Endothelial cell of umbilical vein (primary cell): Measurements from ENCODE around the gene CYP1A1. TPM values are rescaled to one million over a fixed set of nuclear protein-coding genes. Genes with fewer than 3 reads are reported as not detected.

Experiments
- BruUV-seq: library from RNA; stranded (reverse); fragments of 400-500 nt; replicated peaks from 2 replicates; lab custom pipeline; 2021; lab: Mats Ljungman, UMichigan
- CTCF ChIA-PET: fragments of 300-600, 350-600 bp; sonication (Branson Sonifier 250); formaldehyde crosslinking; loops from one replicate; lab custom pipeline; 2021; ENCODE audit warnings: antibody characterized with exemption, inconsistent platforms; lab: Charles Lee
- POLR2A ChIA-PET: fragments of 300-600, 350-600 bp; sonication (Branson Sonifier 250); formaldehyde crosslinking; loops from one replicate; lab custom pipeline; 2021; ENCODE audit warnings: antibody characterized with exemption, inconsistent platforms; lab: Charles Lee
- DNase-seq: peaks from one replicate; pipeline ENCODE4 v3.0.0-alpha.2; 2011; ENCODE audit warnings: low read depth, low spot score
- FAIRE-seq: peaks from 2 replicates; lab custom pipeline; 2011; peaks lifted over from hg19 to GRCh38; lab: Jason Lieb, UNC
- H2AFZ ChIP-seq: 2 replicates; pipeline ENCODE4 v1.6.0; 2012; ENCODE audit warnings: low read depth, low read length, control low read depth, inconsistent platforms
- H3K27ac ChIP-seq: 2 replicates; pipeline ENCODE4 v1.5.1; 2011; ENCODE audit warnings: low read depth, mild to moderate bottlenecking, control low read depth, low read length, moderate library complexity; ENCODE audit not compliant: insufficient read depth
- H3K27me3 ChIP-seq, 2 experiments: 2 replicates each; pipeline versions ENCODE4 v1.6.0 to v1.6.1; 2011; ENCODE audit warnings: low read length in 2 of 2, mixed read lengths in 1 of 2; ENCODE audit not compliant: control insufficient read depth in 2 of 2, insufficient read depth in 2 of 2
- H3K36me3 ChIP-seq, 2 experiments: 2 replicates in 1 of 2; 3 replicates in 1 of 2; pipeline ENCODE4 v1.5.1; 2011; ENCODE audit warnings: low read length in 2 of 2, mild to moderate bottlenecking in 1 of 2, moderate library complexity in 1 of 2; ENCODE audit not compliant: control insufficient read depth in 2 of 2, insufficient read depth in 2 of 2; ENCODE audit errors: extremely low read depth in 1 of 2
- H3K4me1 ChIP-seq: 3 replicates; pipeline ENCODE4 v1.5.1; 2011; ENCODE audit warnings: mild to moderate bottlenecking, low read length; ENCODE audit not compliant: control insufficient read depth, insufficient read depth; ENCODE audit errors: extremely low read depth
- H3K4me2 ChIP-seq: 2 replicates; pipeline ENCODE4 v1.6.1; 2011; ENCODE audit warnings: low read length, control low read depth, mixed read lengths; ENCODE audit not compliant: insufficient read depth
- H3K4me3 ChIP-seq, 3 experiments: fragments of 200-600 bp in 1 of 3; sonication (generic), shearing (Covaris generic) in 1 of 3; replicated peaks in 1 of 3; 2 replicates each; pipeline ENCODE4 v1.5.1; 2011 to 2016; ENCODE audit warnings: control low read depth in 3 of 3, low read length in 3 of 3, mild to moderate bottlenecking in 2 of 3, inconsistent platforms in 1 of 3, low read depth in 1 of 3, moderate library complexity in 1 of 3; ENCODE audit not compliant: insufficient read depth in 1 of 3
- H3K79me2 ChIP-seq: 2 replicates; pipeline ENCODE4 v1.6.0; 2012; ENCODE audit warnings: low read length, inconsistent platforms; ENCODE audit not compliant: control insufficient read depth, insufficient read depth
- H3K9ac ChIP-seq: replicated peaks from 2 replicates; pipeline ENCODE3; 2011; ENCODE audit warnings: low read length, control low read depth; ENCODE audit not compliant: insufficient read depth; ENCODE audit errors: extremely low read depth
- H3K9me1 ChIP-seq: replicated peaks from 3 replicates; pipeline ENCODE4 v1.6.0; 2011; ENCODE audit warnings: mild to moderate bottlenecking, low read length; ENCODE audit not compliant: control insufficient read depth, insufficient read depth; ENCODE audit errors: extremely low read depth
- H3K9me3 ChIP-seq: replicated peaks from 2 replicates; pipeline ENCODE4 v1.5.1; 2012; ENCODE audit warnings: low read length, inconsistent platforms; ENCODE audit not compliant: control insufficient read depth, insufficient read depth
- H4K20me1 ChIP-seq: replicated peaks from 2 replicates; pipeline ENCODE3; 2011; ENCODE audit warnings: mild to moderate bottlenecking, low read length; ENCODE audit not compliant: control insufficient read depth, insufficient read depth; ENCODE audit errors: extremely low read depth
- CTCF ChIP-seq, 2 donors: IDR thresholded peaks; 1 replicate in 1 of 2; 2 replicates in 1 of 2; pipeline ENCODE4 v1.5.1; 2011; ENCODE audit warnings: low read length in 2 of 2, mild to moderate bottlenecking in 2 of 2, moderate library complexity in 2 of 2, control low read depth in 1 of 2, inconsistent platforms in 1 of 2, low read depth in 1 of 2; ENCODE audit not compliant: insufficient read depth in 1 of 2; ENCODE audit errors: extremely low read depth in 1 of 2
- EZH2 ChIP-seq: IDR thresholded peaks from 2 replicates; pipeline ENCODE4 v1.6.1; 2012; ENCODE audit warnings: borderline replicate concordance, low read depth, mild to moderate bottlenecking, moderate library complexity, low read length, inconsistent platforms; ENCODE audit not compliant: severe bottlenecking
- FOS ChIP-seq: IDR thresholded peaks from 2 replicates; pipeline ENCODE4 v1.6.1; 2011; ENCODE audit warnings: mild to moderate bottlenecking, low read length, moderate library complexity, borderline replicate concordance; ENCODE audit not compliant: insufficient read depth
- GATA2 ChIP-seq: IDR thresholded peaks from 2 replicates; pipeline ENCODE4 v1.7.0; 2011; ENCODE audit warnings: low read depth, mild to moderate bottlenecking, moderate library complexity, mixed read lengths, low read length; ENCODE audit not compliant: insufficient read length, insufficient read depth
- JUN ChIP-seq: IDR thresholded peaks from 2 replicates; pipeline ENCODE4 v1.6.1; 2011; ENCODE audit warnings: borderline replicate concordance, low read depth; ENCODE audit not compliant: insufficient read length, insufficient read depth
- MYC ChIP-seq: IDR thresholded peaks from one replicate; pipeline ENCODE4 v1.6.1; 2011; ENCODE audit warnings: mild to moderate bottlenecking, low read depth, low read length
- POLR2A ChIP-seq: IDR thresholded peaks from 2 replicates; pipeline ENCODE4 v1.6.1; 2012; ENCODE audit warnings: low read depth, mild to moderate bottlenecking, control low read depth, low read length
- POLR2AphosphoS5 ChIP-seq: IDR thresholded peaks from 2 replicates; pipeline ENCODE4 v1.6.1; 2012; ENCODE audit warnings: low read depth, mild to moderate bottlenecking, control low read depth, low read length, moderate library complexity; ENCODE audit not compliant: insufficient read depth
- dilution Hi-C: fragments of 300-500 bp; cut with MboI; formaldehyde crosslinking; loops from one replicate; pipeline ENCODE4 v1.15.0; 2019; ENCODE audit warnings: low sequenced_read_pairs; ENCODE audit not compliant: extremely low pct_ligation_motif_present
- intact Hi-C: fragments of 100-400 bp; cut with micrococcal nuclease; formaldehyde crosslinking; loops from one replicate; pipeline ENCODE4 v1.10.0; 2022
- polyA plus RNA-seq, 4 experiments: library from polyadenylated mRNA; depleted of rRNA in 3 of 4; stranded (reverse) in 3 of 4; unstranded in 1 of 4; fragments of >200 nt; gene quantifications; 2 replicates each; pipeline versions ENCODE4 v1.2.1 to v1.2.3, GENCODE V29; 2011 to 2012; ENCODE audit warnings: missing spikeins in 1 of 4
- total RNA-seq: library from RNA; stranded (reverse); gene quantifications from 2 replicates; pipeline ENCODE4 v1.2.3, GENCODE V29; 2021
- TF ChIP-seq, protein P1 (sequence below): IDR thresholded peaks from 2 replicates; pipeline ENCODE4 v1.6.1; 2011; ENCODE audit not compliant: insufficient read depth, insufficient read length

Gene CYP1A1
- total and polyA plus RNA-seq, 2 donors (not counting 3 experiments of a cell fraction or from before 2014, with no cell fraction given): 7.6 to 13.1 TPM

DNA sequence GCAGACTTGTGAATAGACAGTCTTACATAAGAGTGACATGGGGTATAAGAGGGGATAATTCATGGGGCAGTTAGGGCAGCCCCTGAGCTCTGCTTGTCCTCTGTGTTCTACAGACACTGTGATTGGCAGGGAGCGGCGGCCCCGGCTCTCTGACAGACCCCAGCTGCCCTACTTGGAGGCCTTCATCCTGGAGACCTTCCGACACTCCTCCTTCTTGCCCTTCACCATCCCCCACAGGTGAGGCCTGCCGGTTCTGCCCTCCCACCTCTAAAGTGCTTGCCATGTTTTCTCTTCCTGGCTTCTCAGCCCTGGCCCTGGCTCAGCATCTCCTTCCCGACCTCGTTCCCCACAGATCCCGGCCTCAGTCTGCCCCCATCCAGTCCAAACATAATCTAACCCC, 26.7 kb upstream of the CYP1A1 start:
- H3K9me1 ChIP-seq: no peaks in the 10 kb centered on the region
- no peak overlapping the region for H3K4me3 ChIP-seq
- CTCF ChIA-PET: interaction anchor here (1.0 to 1.5 kb wide), 3 partner anchors 9 to 118 kb away, joined by 3 to 8 read pairs (median 6); no protein-coding TSS in a partner anchor
- no peak overlapping the region for H3K27ac ChIP-seq
- no peaks in the 10 kb centered on the region for H3K4me1 ChIP-seq
- H3K9me3 ChIP-seq: no peaks in the 10 kb centered on the region
- H3K36me3 ChIP-seq: no peaks in the 10 kb centered on the region
- H3K9ac ChIP-seq: no peak overlapping the region
- dilution Hi-C loops: loop anchor here (25.0 kb wide), 1 partner anchor 115 kb away; no protein-coding TSS in a partner anchor
- H3K27me3 ChIP-seq: peaks cover 0 to 1% of the 10 kb centered on the region in 2 experiments
- POLR2A ChIA-PET: no interaction called here
- no peaks in the 10 kb centered on the region for H4K20me1 ChIP-seq
- no peak for FAIRE-seq
- no peak for TF ChIP-seq CTCF (IDR thresholded peaks at IDR 0.05; ENCODE audit: extremely low read depth in 1 of 2, insufficient read depth in 1 of 2, low read depth in 1 of 2, low read length in 2 of 2)
- no peak for TF ChIP-seq FOS
- TF ChIP-seq JUN: no peak
- no peak for TF ChIP-seq EZH2
- TF ChIP-seq, protein P1, sequence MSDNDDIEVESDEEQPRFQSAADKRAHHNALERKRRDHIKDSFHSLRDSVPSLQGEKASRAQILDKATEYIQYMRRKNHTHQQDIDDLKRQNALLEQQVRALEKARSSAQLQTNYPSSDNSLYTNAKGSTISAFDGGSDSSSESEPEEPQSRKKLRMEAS: no peak
- TF ChIP-seq POLR2A: no peak
- no peak for TF ChIP-seq MYC
- TF ChIP-seq GATA2: no peak
- TF ChIP-seq POLR2AphosphoS5: no peak
- H2AFZ ChIP-seq: no peak overlapping the region
- intact Hi-C loops: no loop called here
- BruUV-seq: no TSS peak
- no peaks in the 10 kb centered on the region for H3K79me2 ChIP-seq
- DNase-seq: no peak
- H3K4me2 ChIP-seq: no peak overlapping the region
